ENCODE data around the gene ERC1.

The ERC1 gene

DNA sequence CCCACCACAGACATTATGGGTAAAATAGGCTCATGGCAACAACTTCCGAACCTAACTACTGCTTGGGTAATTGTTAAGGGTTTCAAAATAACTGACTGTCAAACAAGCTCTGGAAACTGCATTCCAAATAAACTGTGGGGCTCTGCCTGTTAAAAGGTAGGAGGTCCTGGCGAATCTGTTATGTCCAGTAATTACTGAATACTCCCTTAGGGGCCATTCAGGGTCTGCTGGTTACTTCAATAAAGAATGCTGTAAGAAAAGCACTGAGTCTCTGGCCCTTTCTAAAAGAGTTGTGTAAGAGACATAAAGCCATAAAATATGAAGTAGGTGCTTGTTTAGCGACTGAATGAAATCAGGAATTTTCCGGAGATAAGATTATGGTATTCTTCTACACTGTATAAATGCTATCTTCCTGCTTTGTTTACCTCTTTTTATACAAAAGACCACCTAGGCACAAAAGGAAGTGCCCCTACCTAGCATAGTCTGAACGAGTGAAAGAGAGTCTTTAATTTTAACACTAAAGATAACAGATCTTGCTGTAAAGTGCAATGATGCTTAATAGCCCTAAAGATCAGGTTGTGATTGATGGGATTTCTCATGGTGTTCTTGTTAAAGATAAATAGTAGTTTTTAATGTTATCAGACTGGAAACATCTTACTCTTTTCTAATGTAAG, 475.6 kb downstream of the ERC1 start:
- DNase-seq: no peak

DNA sequence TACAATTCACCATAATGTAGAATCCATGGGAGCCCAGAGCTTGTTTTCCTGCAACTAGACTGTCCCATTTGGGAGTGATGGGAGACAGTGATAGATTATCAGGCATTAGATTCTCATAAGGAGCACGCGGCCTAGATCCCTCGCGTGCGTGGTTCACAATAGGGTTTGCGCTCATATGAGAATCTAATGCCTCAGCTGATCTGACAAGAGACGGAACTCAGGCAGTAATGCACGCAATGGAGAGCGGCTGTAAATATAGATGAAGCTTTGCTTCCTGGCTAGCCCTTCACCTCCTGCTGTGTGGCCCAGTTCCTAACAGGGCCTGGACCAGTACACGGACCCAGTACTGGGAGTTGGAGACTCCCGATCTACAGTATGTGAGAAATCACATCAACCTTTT, 476.7 kb downstream of the ERC1 start:
- DNase-seq: no peak

GRCh38 chr12:1469070-1469469, 478.0 kb downstream of the ERC1 start:
- DNase-seq: no peak

GRCh38 chr12:1470051-1470450, 479.0 kb downstream of the ERC1 start:
- DNase-seq: no peak

DNA sequence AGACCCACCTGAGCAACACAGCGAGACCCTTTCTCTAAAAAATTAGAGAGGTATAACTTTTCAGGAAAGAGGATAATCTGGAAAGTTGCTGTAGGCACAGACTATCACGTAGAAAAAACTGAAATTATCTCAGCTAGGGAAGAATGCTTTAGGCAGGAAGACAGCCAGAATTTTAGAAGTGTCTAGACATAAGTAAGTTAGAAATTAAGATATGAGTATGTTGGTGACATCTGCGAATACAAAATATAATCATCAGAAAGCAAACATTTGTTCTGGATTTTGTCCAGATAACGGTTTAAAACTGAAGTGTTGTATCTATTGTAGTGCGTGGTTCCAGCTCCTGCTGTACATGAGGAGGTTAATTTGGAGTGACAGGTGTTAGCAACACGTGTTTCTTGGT, 480.2 kb downstream of the ERC1 start:
- peak; percentile 9 for DNase-seq

- DNase-seq: no peak
Observed at GRCh38 chr12:1473418-1473817, 482.4 kb downstream of the ERC1 start.

DNA sequence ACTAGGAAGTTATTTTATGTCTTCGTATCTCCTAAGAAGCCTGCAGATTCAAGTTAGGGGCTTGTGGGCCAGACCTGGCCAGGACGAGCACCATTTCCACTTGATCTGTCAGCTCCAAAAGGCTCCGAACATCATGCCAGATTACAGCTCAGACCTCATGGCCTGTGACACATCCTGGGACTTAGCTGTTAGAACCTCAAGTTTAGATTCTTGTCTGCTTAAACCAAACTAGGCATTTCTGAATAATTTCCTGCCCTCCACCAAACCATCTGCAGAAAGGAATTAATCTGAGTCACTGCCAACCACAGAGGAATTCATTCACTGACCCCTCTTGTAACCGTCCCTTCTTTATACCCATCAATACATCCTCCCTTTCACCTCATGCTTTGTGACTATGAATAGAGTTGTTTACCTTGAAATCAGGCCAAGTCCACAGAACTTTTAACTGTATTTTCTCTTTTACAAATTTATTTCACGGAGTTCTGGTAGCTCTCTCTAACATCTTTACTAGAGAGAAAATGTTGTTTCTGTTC, 483.1 kb downstream of the ERC1 start:
- no peak for DNase-seq

GRCh38 chr12:1474574-1475153, 483.6 kb downstream of the ERC1 start:
- no peak for DNase-seq

DNA sequence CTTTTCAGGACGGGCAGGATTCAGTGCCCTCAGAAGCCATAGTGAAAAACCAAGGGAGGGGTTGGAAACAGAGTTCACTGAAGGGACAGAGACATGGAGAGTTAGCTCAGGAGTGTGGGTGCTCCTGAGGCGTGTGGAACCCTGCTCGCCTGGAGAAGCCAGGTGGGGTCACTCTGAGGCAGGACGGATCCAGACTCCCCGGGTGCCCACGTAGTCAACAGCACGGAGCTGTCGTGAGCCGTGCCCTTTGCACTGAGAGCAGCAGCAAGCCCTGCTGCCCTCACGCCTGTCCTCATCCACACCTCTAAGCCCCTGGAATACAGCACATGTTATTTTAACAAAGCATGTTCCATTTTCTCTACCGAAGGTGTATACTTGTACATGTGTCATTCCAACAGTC, 488.6 kb downstream of the ERC1 start:
- no peak for DNase-seq

DNA sequence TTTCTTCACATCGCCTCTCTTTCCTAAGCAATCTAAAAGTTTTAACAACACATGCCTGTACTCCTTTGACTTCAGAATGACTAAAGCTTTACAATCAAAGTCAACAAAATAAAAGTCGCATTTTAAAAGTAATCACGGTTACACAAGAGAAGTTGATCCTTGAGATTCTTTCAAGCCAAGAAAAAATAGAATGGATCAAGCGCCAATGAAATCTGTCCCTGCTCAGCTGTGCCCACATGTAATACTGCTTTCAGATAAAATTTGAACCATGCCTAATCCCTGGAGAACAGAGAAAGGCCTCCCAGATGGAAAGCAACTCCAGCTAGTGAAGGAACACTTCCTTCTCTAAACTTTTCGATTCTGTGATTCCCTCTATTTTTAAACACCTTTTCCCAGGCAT, 490.3 kb downstream of the ERC1 start:
- DNase-seq: no peak

DNA sequence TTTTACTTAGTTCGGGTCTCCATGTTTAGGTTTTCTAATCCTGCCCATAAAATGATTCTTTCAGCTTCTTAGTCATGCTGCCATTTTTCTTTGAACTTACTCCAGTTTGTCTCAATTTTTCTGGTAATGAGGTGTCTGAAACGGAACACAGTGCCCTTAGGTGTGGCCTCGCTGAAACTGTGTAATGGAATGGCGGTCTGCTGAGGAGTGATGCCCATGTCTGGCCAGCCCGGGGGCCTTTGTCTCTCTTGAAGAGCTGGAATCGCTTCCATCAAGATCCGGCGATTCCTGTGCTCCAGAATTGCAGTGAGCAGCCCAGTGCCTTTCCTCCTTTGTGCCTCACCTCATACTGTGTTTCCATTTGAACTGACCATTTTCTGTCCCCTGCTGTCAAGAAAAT, 490.9 kb downstream of the ERC1 start:
- DNase-seq: no peak

- no peak for DNase-seq
Observed at GRCh38 chr12:1488908-1489381, 497.9 kb downstream of the ERC1 start.

- no peak for DNase-seq
Observed at GRCh38 chr12:1491983-1492697, 501.1 kb downstream of the ERC1 start.

- DNase-seq: no peak
Observed at GRCh38 chr12:1493781-1494565, 502.9 kb downstream of the ERC1 start.

DNA sequence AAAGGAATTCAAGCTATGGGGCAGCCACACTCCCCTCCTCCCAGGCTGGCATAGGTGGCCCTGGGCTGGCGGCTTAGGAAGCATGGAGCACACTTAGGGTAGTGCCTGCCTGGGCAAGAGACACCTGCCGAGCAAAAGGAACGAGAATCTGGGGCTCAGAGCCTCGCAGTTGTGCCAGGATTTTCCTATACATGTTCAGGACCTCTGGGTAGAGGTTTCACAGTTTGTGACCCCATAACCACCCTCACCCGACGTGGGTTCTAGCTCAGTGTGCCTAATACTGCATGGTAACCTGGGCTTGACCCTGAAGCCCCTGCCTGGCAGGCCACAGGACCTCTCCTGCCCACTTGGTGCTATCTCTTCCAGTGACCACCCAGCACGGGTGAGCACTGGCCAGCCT, 503.8 kb downstream of the ERC1 start:
- no peak for DNase-seq

- no peak for DNase-seq
Observed at GRCh38 chr12:1496162-1496900, 505.3 kb downstream of the ERC1 start.

- DNase-seq: no peak
Observed at GRCh38 chr12:1497161-1497560, 506.1 kb downstream of the ERC1 start.

- DNase-seq: no peak
Observed at GRCh38 chr12:1498199-1498740, 507.2 kb downstream of the ERC1 start.

- no peak for DNase-seq
Observed at GRCh38 chr12:1499351-1499750, 508.3 kb downstream of the ERC1 start.

DNA sequence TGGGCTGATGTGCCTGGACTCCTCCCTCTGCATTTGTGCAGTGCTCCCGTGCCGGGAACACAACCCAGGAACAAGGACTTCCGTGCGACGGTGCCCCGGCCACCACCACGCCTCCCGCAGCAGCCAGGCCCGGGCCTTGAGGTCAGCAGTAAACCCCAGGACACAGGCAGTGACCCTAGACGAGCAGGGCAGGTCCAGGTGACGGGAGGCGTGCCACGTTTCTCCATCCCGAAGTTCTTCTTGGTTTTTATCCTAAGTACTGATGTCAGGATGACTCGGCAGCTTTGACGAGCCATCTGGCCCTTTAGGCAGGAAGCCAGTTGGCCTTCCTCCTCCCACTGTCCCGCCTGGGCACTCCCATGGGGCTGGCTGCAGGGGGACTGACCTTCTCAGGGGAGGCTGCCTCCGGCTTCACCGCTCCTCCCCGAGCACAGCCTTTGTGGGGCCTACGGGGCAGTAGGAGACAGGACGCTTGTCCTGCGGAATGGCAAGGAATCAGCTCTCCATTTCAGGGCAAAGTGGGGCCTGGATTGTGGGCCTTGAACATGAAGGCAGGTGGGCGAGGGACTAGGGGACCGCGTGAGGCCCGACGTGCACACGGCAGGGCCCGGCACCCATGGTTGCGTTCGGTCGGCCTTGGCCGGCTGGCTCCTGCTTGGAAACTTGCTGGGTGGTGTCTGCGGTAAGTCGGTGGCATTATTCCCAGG, 509.2 kb downstream of the ERC1 start:
- DNase-seq: no peak

- no peak for DNase-seq
Observed at GRCh38 chr12:1501001-1501400, 510.0 kb downstream of the ERC1 start.

Data from NCI-H1105 (cell line).